GM18498 (cell line): ENCODE results near the gene CLC.
"Not testable (repeated sequence)": the region's sequence is repeated elsewhere in the genome, so short reads cannot be mapped to it uniquely, and the experiment has no call there.

Experiments used
- ATAC-seq: cut with Tn5 transposase; IDR thresholded peaks from one replicate; pipeline ENCODE4 v1.9.1; 2021; ENCODE audit warnings: mild to moderate bottlenecking, moderate library complexity; ENCODE audit not compliant: unreplicated experiment

The CLC gene

DNA sequence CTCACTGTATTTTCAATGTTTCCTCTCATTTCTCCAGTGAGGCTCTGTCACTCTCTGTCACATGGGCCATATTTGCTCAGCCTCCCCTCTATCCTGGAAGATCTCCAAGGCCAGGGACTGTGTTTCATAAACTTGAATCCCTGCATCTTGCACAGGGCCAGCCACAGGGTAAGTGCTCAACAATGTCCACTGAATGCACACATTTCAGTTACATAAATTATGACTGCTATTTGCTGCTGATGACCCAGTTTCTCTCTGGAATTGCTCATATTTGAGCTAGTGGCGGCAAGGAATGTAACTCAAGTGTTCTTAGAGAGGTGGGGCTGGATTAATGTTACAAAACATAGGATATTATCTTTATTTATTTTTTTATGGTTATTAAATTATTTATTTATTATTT, 6.1 kb downstream of the CLC start:
- no peak for ATAC-seq

- no peak for ATAC-seq
Observed at GRCh38 chr19:39729594-39729993, 8.2 kb downstream of the CLC start.

DNA sequence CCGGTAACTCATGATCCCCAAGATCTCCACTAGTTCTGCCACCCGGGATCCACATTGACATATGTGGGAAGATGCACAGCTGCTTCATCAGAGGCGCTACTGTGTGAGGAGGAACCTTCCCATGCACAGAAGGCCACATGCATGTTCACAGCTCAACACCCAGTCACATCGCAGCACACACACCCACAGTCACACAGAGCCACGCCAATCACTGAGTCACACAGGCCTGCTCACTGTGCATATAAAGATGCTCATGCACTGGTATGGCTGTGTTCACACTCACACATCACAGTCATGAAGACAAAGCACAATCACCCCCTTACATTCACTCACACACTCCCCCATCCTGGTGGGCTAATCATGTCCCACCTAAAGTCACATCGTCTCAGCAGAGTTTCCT, 9.8 kb downstream of the CLC start:
- no peak for ATAC-seq

- no peak for ATAC-seq
Observed at GRCh38 chr19:39727070-39727800, 10.6 kb downstream of the CLC start.

DNA sequence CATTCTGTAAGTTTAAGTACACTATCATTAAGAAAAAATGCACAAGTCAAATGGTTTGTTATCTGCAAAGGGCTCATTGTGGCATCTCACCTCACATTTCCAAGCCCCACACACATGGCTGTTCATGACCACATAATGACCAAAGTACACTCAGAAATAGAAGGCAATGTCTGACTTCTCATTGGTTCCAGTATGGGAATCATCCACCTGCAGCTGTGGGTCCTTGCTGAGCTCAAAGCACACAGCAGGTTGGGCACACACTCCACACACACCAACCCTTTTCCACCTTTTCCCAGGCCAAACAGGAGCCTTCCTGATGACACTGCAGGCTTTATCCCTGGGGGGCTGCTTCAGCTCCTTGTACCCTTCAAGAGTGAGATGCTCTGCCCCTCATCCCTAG, 11.8 kb downstream of the CLC start:
- ATAC-seq, result no peak

DNA sequence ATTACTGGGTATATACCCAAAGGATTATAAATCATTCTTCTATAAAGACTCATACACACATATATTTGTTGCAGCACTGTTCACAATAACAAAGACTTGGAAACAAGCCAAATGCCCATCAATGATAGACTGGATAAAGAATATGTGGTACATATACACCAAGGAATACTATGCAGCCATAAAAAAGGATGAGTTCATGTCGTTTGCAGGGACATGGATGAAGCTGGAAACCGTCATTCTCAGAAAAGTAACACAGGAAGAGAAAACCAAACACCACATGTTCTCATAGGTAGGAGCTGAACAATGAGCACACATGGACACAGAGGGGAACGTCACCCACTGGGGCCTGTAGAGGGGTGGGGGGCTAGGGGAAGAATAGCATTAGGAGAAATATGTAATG, 17.7 kb downstream of the CLC start:
- ATAC-seq, result not testable (repeated sequence)

DNA sequence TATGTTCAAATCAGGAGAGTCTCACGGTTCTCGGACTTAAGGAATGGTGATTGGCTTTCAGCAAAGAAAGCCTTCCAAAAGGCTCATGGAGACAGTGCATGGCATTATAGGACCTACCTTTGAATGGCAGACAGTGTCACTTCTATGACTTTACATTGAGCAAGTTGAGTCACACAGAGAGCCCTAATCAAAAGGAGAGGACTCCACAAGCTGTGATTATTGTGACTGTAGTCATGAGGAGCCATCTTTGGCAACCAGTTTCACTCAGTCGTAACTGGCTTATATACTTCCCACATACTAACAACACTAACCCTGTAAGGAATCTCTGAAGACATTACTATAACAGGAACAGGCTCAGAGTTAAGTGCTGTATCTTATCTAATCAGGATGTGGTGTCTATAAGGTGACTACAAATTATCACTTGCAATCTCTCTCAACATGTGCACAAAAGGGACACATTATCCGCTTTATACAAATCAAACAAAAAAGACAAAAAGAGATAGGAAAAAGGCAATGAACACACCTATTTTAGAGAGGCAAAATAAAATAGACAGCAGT, 27.4 kb downstream of the CLC start:
- ATAC-seq, result no peak

- no peak for ATAC-seq
Observed at GRCh38 chr19:39709026-39709872, 28.6 kb downstream of the CLC start.

DNA sequence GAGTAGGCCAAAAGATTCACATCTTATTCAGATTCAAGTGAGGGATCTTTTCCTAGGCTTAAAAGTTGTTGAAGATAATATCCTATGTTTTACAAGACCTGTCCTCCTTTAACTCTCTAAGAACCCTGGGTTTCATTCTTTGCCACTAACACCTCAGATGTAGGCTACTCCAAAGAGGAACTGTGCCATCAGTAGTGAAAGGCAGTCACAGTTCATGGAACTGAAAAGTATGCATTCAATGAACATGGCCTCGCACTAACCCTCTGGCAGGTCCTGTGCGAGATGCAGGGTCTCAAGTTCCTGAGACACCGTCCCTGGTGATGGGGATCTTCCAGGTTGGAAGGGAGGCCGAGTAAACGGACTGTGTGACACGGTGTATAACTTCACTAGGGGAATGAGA, 29.2 kb downstream of the CLC start:
- ATAC-seq, result no peak

- no peak for ATAC-seq
Observed at GRCh38 chr19:39705578-39706188, 32.1 kb downstream of the CLC start.

DNA sequence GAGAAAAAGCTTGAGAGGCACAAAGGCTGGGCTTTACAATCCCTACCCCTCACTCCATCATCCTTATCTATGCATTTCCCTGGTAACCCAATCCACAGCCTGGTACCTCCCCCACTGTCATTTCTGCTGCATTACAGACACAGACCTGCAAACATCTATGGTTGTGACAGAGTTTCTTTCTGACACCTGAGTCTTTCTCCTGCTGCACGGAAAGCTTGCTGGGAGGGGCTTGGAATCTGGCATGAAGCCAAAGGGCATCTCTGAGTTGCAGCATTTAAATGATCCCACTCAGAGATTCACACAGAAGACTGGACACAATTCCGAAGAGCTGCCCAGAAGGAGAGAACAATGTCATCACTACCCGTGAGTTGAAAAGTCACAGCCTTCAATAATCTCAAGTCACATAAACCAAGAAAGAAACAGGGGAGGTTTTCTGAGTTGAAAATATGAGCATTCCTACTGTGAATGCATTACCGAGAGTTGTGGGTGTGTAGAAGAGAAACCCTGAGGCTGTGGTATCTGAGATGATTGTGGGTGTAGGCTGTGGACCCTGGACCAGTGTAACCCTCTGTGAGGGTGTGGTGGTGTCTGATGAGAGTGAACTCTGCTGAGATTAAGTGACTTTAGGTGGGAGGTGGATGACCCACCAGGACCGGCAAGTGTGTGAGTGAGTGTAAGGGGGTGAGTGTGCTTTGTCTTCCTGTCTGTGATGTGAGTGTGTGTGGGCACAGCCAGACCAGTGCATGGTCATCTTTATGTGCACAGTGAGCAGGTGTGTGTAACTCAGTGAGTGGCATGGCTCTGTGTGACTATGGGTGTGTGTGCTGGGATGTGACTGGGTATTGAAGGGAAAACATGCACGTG, 33.4 kb downstream of the CLC start, which contains the start of gene LGALS14:
Gene LGALS14 (plus strand): TSS at position 301 of the 864 bp plus-strand sequence. CDS start 48 bp downstream, at position 349.
- peak; percentile 36 for ATAC-seq

DNA sequence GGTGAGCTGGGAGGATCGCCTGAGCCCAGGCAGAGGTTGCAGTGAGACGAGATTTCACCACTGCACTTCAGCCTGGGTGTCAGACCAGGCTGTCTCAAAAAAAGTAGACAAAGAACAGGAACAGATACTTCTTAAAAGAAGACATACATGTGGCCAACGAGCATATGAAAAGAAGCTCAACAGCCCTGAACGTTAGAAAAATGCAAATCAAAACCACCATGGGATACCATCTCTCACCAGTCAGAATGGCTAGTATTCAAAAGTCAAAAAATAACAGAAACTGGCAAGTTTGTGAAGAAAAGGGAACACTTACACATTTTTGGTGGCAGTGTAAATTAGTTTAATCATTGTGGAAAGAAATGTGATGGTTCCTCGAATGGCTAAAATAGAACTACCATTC, 36.5 kb downstream of the CLC start:
- ATAC-seq, result peak; percentile 65

GRCh38 chr19:39698535-39698934, 39.3 kb downstream of the CLC start:
- ATAC-seq, result no peak

- no peak for ATAC-seq
Observed at GRCh38 chr19:39696387-39696786, 41.4 kb downstream of the CLC start.

DNA sequence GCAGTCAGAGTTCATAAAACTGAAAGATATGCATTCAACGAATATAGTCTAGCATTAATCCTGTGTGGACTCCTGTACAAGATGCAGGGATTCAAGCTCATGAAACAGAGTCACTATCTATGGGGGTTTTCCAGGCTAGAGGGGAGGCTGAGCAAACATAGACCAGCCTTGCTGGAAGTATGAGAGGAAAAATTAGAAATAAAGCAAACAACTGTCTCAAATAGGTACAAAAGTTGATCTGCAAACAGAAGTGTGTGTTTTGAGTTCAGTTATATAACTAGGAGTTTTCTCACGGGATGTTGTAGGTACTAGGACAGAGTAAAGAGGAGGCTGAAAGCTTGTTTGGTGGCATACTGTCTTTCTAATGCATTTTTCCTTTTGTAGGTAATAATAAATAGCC, 42.1 kb downstream of the CLC start:
- no peak for ATAC-seq

DNA sequence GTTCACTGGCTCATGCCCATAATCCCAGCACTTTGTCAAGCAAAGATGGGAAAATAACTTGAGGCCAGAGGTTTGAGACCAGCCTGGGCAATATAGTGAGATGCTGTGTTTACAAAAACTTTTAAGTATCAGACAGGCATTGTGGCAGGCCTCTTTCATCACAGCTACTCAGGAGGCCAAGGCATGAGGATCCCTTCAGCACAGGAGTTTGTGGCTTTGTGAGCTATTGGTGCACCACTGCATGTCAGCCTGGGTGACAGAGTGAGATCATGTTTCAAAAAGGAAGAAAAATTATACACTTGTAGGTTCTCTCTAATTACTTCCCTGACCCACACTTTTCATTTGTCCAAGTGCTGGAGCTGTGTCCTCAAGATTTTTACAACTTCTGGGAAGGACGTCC, 45.0 kb downstream of the CLC start:
- ATAC-seq, result no peak

DNA sequence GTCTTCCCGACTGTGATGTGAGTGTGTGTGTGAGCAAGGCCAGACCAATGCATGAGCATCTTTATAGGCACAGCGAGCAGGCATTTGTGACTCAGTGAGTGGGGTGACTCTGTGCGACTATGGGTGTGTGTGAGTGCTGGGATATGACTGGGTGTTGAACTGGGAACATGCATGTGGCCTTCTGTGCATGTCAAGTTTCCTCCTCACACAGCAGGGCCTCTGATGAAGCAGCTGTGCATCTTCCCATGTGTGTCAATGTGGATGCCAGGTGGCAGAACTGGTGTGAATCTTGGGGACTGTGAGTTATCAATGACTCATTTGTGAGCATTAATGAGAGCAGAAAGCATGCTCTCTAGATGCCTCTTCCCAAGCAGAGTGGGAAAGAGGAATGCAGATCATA, 45.7 kb downstream of the CLC start:
- no peak for ATAC-seq

DNA sequence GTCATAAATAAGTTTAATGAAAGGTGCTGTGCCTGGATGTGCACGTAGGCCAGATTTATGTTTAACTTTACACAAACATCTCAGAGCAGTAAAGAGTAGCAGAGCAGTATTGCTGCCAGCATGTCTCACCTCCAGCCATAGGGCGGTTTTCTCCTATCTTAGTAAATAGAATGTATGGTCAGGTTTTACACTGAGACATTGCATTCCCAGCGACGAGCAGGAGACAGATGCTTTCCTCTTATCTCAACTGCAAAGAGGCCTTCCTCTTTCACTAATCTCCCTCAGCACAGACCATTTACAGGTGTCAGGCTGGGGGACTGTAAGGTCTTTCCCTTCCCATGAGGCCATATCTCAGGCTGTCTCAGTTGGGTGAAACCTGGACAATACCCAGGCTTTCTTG, 49.2 kb downstream of the CLC start:
- ATAC-seq, result not testable (repeated sequence)

GRCh38 chr19:39686739-39687138, 51.1 kb downstream of the CLC start:
- ATAC-seq, result no peak

DNA sequence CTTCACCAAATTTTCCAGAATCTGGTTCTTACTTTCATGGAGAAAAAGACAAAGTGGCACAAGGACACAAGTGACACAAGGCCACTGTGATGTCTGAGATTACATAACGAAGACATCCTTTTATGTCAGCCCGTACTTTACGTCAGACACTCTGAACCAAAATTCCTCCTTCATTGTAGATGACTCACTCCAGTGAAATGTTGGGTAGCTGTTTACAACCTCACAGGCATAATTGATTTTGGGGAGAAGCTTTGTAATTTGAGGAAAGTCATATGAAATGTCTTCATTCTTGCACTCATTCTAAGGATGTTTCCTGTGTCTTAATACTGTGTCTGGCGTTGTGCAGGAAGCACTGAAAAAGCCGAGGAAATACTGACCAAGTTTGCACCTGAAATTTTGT, 53.6 kb downstream of the CLC start:
- ATAC-seq, result no peak

DNA sequence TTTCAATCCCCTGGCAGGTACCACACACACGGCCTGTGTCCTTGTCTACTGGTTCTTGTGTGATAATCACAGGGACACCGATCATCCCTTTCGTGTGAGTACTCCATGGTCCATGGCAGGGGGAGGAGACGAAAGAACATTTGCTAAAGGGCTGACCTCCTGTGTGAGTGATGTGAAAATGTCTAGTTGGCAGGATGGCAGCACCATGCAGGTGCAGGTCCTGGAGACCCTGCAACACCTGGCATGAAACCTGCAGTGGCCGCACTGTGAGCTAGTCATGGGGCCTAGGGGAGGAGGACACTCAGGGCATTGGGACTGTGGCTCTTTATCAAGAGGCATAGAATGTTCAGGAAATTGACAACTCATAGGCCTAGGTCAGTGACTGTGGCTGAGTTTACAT, 56.4 kb downstream of the CLC start:
- ATAC-seq, result no peak
